ENCODE data around the gene ORC5. TPM values are rescaled to one million over a fixed set of nuclear protein-coding genes. Genes with fewer than 3 reads are reported as not detected.

The ORC5 gene
- total and polyA plus RNA-seq, 2 experiments from 2014 or later, result 10.9 to 89.0 TPM

DNA sequence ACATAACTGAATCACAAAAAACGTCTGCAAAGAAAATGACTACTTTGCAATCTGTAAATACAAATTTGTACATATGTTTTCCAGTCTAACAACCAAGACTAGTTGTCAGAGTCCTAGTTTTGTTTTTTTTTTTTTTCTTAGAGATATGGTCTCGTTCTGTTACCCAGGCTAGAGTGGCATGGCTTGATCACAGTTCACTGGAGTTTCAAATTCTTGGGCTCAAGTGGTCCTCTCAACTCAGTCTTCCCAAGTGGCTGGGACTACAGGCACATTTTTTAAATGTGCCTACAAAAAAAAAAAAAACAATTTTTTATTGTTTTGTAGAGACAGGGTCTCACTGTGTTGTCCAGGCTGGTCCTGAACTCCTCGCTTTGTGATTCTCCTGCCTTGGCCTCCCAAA is 70.8 kb downstream of the ORC5 start:
- ATAC-seq, result no peak
- DNase-seq (ENCODE audit: low spot score), result no peak
- Mint-ChIP-seq H3K4me1 (peaks cover 5% of the 10 kb centered on the region; the same call in 1 of the 3 replicates), H3K27ac (no peak overlapping the region), H3K27me3 (ENCODE audit: insufficient read depth, low read depth, poor library complexity) (peaks cover 2% of the 10 kb centered on the region), H3K36me3 (ENCODE audit: low read depth) (peaks cover 7% of the 10 kb centered on the region; the same call in 1 of the 3 replicates), H3K9me3 (no peaks in the 10 kb centered on the region), H3K4me3 (no peak overlapping the region)
- Histone ChIP-seq H3K27me3 (ENCODE audit: insufficient read depth) (no peaks in the 10 kb centered on the region), H3K4me1 (ENCODE audit: insufficient read depth) (0 out of 2 replicates have a peak, but pooled peaks cover 3% of the 10 kb centered on the region), H3K79me2 (replicated peaks; ENCODE audit: insufficient read depth) (no peaks in the 10 kb centered on the region), H3K9me2 (ENCODE audit: insufficient read depth) (no peaks in the 10 kb centered on the region), H3K4me2 (no peak overlapping the region), H3K4me3 (no peak overlapping the region), H2AFZ (no peak overlapping the region), H3K27ac (ENCODE audit: low read depth) (no peak overlapping the region), H3F3A (replicated peaks; ENCODE audit: low read depth) (no peaks in the 10 kb centered on the region), H4K20me1 (replicated peaks; ENCODE audit: insufficient read depth) (no peaks in the 10 kb centered on the region), H3K36me3 (ENCODE audit: insufficient read depth) (no peaks in the 10 kb centered on the region)
- no peak for TF ChIP-seq CTCF (conservative IDR thresholded peaks at IDR 0.05; ENCODE audit: low read depth in 2 of 2)

DNA sequence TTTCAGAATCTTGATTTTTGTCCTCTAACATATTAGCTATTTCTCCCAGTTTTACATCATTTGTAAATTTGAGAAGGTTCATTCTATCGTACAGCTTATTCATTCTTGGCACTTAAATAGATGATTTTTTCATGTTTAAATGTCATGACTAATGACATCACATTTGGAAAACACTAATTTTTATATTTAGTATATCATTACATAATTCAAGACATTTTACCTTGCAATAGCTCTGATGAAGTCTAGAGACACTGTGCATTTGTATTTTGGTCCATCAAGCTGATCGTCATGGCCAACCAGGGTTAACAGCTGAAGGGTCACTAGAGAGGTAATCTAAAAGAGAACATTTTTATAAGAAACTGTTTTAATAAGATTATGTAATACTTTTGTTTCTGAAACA is 71.3 kb downstream of the ORC5 start:
- 0 out of 2 replicates have a peak, but pooled peaks cover 3% of the 10 kb centered on the region for H3K4me1 ChIP-seq (ENCODE audit: insufficient read depth)
- Mint-ChIP-seq H3K27ac (no peak overlapping the region), H3K9me3 (no peaks in the 10 kb centered on the region), H3K4me1 (peaks cover 5% of the 10 kb centered on the region; the same call in 1 of the 3 replicates), H3K4me3 (no peak overlapping the region), H3K27me3 (ENCODE audit: insufficient read depth, low read depth, poor library complexity) (peaks cover 2% of the 10 kb centered on the region), H3K36me3 (ENCODE audit: low read depth) (peaks cover 7% of the 10 kb centered on the region; the same call in 1 of the 3 replicates)
- no peak overlapping the region for H2AFZ ChIP-seq
- no peak overlapping the region for H3K27ac ChIP-seq (ENCODE audit: low read depth)
- H3K4me3 ChIP-seq, result no peak overlapping the region
- no peaks in the 10 kb centered on the region for H3F3A ChIP-seq (replicated peaks; ENCODE audit: low read depth)
- no peak for TF ChIP-seq CTCF (conservative IDR thresholded peaks at IDR 0.05; ENCODE audit: low read depth in 2 of 2)
- TF ChIP-seq ZNF331 (CRISPR knock-in tag; IDR thresholded peaks at IDR 0.05; ENCODE audit: low read depth), result no peak
- no peak for TF ChIP-seq ZNF114 (CRISPR knock-in tag; IDR thresholded peaks at IDR 0.05)
- no peak for TF ChIP-seq POLR2AphosphoS5 (IDR thresholded peaks at IDR 0.05; ENCODE audit: low read depth)
- TF ChIP-seq CREB1 (CRISPR knock-in tag; IDR thresholded peaks at IDR 0.05; ENCODE audit: low read depth), result no peak
- no peak for TF ChIP-seq EZH2 (IDR thresholded peaks at IDR 0.05; ENCODE audit: low read depth, unreplicated experiment)
- TF ChIP-seq, protein P1, sequence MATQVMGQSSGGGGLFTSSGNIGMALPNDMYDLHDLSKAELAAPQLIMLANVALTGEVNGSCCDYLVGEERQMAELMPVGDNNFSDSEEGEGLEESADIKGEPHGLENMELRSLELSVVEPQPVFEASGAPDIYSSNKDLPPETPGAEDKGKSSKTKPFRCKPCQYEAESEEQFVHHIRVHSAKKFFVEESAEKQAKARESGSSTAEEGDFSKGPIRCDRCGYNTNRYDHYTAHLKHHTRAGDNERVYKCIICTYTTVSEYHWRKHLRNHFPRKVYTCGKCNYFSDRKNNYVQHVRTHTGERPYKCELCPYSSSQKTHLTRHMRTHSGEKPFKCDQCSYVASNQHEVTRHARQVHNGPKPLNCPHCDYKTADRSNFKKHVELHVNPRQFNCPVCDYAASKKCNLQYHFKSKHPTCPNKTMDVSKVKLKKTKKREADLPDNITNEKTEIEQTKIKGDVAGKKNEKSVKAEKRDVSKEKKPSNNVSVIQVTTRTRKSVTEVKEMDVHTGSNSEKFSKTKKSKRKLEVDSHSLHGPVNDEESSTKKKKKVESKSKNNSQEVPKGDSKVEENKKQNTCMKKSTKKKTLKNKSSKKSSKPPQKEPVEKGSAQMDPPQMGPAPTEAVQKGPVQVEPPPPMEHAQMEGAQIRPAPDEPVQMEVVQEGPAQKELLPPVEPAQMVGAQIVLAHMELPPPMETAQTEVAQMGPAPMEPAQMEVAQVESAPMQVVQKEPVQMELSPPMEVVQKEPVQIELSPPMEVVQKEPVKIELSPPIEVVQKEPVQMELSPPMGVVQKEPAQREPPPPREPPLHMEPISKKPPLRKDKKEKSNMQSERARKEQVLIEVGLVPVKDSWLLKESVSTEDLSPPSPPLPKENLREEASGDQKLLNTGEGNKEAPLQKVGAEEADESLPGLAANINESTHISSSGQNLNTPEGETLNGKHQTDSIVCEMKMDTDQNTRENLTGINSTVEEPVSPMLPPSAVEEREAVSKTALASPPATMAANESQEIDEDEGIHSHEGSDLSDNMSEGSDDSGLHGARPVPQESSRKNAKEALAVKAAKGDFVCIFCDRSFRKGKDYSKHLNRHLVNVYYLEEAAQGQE (IDR thresholded peaks at IDR 0.05; ENCODE audit: unreplicated experiment), result no peak
- no peak for TF ChIP-seq EZH2phosphoT487 (IDR thresholded peaks at IDR 0.05; ENCODE audit: unreplicated experiment)
- no peak for TF ChIP-seq JUNB (IDR thresholded peaks at IDR 0.05; ENCODE audit: unreplicated experiment)
- no peaks in the 10 kb centered on the region for H4K20me1 ChIP-seq (replicated peaks; ENCODE audit: insufficient read depth)
- no peak for ATAC-seq
- no peak overlapping the region for H3K4me2 ChIP-seq
- no peaks in the 10 kb centered on the region for H3K9me2 ChIP-seq (ENCODE audit: insufficient read depth)
- no peaks in the 10 kb centered on the region for H3K27me3 ChIP-seq (ENCODE audit: insufficient read depth)
- no peaks in the 10 kb centered on the region for H3K36me3 ChIP-seq (ENCODE audit: insufficient read depth)
- no peak for DNase-seq (ENCODE audit: low spot score)
- no peaks in the 10 kb centered on the region for H3K79me2 ChIP-seq (replicated peaks; ENCODE audit: insufficient read depth)
